GM18520 (cell line): Measurements from ENCODE around the gene PIGQ.
"Not testable (repeated sequence)": the region's sequence is repeated elsewhere in the genome, so short reads cannot be mapped to it uniquely, and the experiment has no call there.

Experiments used
- ATAC-seq: cut with Tn5 transposase; IDR thresholded peaks from one replicate; pipeline ENCODE4 v1.9.1; 2021; ENCODE audit not compliant: unreplicated experiment

PIGQ gene

GRCh38 chr16:583815-584591 lies 14.2 kb downstream of the PIGQ start:
- no peak for ATAC-seq

GRCh38 chr16:585351-585750 lies 15.6 kb downstream of the PIGQ start:
- ATAC-seq = no peak

GRCh38 chr16:586047-586644 lies 16.4 kb downstream of the PIGQ start:
- no peak for ATAC-seq

- ATAC-seq = no peak
Observed at GRCh38 chr16:586645-587590, 17.1 kb downstream of the PIGQ start.

- peak; percentile 6 for ATAC-seq
Observed at GRCh38 chr16:588639-588888, 18.8 kb downstream of the PIGQ start.

GRCh38 chr16:588889-589657 lies 19.3 kb downstream of the PIGQ start:
- ATAC-seq = peak; percentile 62

- ATAC-seq = peak; percentile 54
Observed at GRCh38 chr16:589658-590187, 20.0 kb downstream of the PIGQ start, which contains the start of gene RAB40C. Gene RAB40C (plus strand): TSS chr16:590066. CDS start chr16:590292, 226 bp downstream.

GRCh38 chr16:590188-590814 lies 20.5 kb downstream of the PIGQ start:
- ATAC-seq = no peak

GRCh38 chr16:590815-591200 lies 21.0 kb downstream of the PIGQ start:
- no peak for ATAC-seq

GRCh38 chr16:591231-591630 lies 21.5 kb downstream of the PIGQ start:
- no peak for ATAC-seq

GRCh38 chr16:591892-592517 lies 22.2 kb downstream of the PIGQ start:
- ATAC-seq = no peak

- ATAC-seq = no peak
Observed at GRCh38 chr16:592518-593306, 22.9 kb downstream of the PIGQ start.

GRCh38 chr16:593406-593805 lies 23.6 kb downstream of the PIGQ start:
- no peak for ATAC-seq

- no peak for ATAC-seq
Observed at GRCh38 chr16:593807-594206, 24.0 kb downstream of the PIGQ start.

GRCh38 chr16:595094-595528 lies 25.3 kb downstream of the PIGQ start:
- ATAC-seq = no peak

- no peak for ATAC-seq
Observed at GRCh38 chr16:595942-596735, 26.4 kb downstream of the PIGQ start.

- no peak for ATAC-seq
Observed at GRCh38 chr16:596736-597060, 26.9 kb downstream of the PIGQ start.

GRCh38 chr16:597655-598054 lies 27.9 kb downstream of the PIGQ start:
- not testable (repeated sequence) for ATAC-seq
